Spleen (tissue), 7 donors: ENCODE measurements around the gene ALS2.

Experiments used
- POLR2A ChIP-seq, 3 donors: fragments of 450-650 bp; IDR thresholded peaks; one replicate each; pipeline ENCODE4 v1.5.1; 2017; ENCODE audit warnings: antibody characterized with exemption in 3 of 3, mild to moderate bottlenecking in 1 of 3
- POLR2AphosphoS5 ChIP-seq, 3 donors: sonication (generic); formaldehyde crosslinking; IDR thresholded peaks; one replicate each; pipeline ENCODE4 v1.5.1; 2017; ENCODE audit warnings: antibody characterized with exemption in 3 of 3
- TF ChIP-seq, protein P1 (sequence below), 11 experiments: fragments of 200-600 bp in 7 of 11; fragments of 450-650 bp in 4 of 11; sonication (generic) in 4 of 11; IDR thresholded peaks in 8 of 11; conservative IDR thresholded peaks in 3 of 11; 1 replicate in 7 of 11; 2 replicates in 4 of 11; pipeline versions ENCODE4 v1.4.0 to v1.8.0; 2016 to 2021; ENCODE audit warnings: antibody characterized with exemption in 11 of 11, inconsistent platforms in 4 of 11, mild to moderate bottlenecking in 1 of 11
- donor health status: DM: no; HTN: no; CAD: no; lungs with moderate emphysema.
- donor health status: DM: no; HTN: no; CAD: no.
- donor health status: DM: no; HTN: no; CAD: no.

DNA sequence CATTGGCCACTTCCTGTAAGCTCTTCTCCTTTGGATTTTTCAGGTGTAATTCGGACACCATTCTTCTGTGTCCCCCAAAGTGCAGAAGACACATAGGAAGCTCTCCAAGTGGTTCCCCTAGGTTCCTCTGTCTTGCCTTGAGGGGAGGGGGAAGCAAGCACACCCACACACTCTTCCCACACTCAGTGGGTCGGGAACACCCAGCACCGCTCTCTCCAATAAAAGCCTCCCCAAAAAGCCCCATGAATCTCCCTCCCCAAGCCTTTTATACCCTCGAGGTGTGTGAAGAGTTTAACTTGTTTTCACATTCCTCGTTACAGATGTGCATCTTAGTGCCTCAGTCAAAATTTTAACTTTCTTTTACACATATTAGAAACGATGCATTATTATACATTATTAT is 127.5 kb downstream of the ALS2 start:
- TF ChIP-seq POLR2A (IDR thresholded peaks at IDR 0.05) (no peak), POLR2AphosphoS5 (IDR thresholded peaks at IDR 0.05) (no peak)
- TF ChIP-seq, protein P1, sequence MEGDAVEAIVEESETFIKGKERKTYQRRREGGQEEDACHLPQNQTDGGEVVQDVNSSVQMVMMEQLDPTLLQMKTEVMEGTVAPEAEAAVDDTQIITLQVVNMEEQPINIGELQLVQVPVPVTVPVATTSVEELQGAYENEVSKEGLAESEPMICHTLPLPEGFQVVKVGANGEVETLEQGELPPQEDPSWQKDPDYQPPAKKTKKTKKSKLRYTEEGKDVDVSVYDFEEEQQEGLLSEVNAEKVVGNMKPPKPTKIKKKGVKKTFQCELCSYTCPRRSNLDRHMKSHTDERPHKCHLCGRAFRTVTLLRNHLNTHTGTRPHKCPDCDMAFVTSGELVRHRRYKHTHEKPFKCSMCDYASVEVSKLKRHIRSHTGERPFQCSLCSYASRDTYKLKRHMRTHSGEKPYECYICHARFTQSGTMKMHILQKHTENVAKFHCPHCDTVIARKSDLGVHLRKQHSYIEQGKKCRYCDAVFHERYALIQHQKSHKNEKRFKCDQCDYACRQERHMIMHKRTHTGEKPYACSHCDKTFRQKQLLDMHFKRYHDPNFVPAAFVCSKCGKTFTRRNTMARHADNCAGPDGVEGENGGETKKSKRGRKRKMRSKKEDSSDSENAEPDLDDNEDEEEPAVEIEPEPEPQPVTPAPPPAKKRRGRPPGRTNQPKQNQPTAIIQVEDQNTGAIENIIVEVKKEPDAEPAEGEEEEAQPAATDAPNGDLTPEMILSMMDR (IDR thresholded peaks at IDR 0.05 in 8 of 11, conservative IDR thresholded peaks at IDR 0.05 in 3 of 11) = no peak
